Central memory CD8-positive, alpha-beta T cell (primary cell): ENCODE measurements around the gene FAHD1.
"Not testable (repeated sequence)": the region's sequence is repeated elsewhere in the genome, so short reads cannot be mapped to it uniquely, and the experiment has no call there.

Experiments used
- ATAC-seq: fragments of 150-1000 bp; cut with Tn5 transposase; replicated peaks from 2 replicates; pipeline ENCODE4 v1.10.0; 2022; ENCODE audit warnings: mild to moderate bottlenecking, moderate FRiP score, moderate number of reproducible peaks; ENCODE audit not compliant: poor library complexity, severe bottlenecking; ENCODE audit errors: extremely low read depth
- DNase-seq, 2 donors: peaks; one replicate each; pipeline ENCODE4 v3.0.0; 2021; ENCODE audit warnings: low spot score in 2 of 2
- H3K27ac Mint-ChIP-seq: one replicate; pipeline ENCODE4 v1.8.0; 2022; ENCODE audit warnings: low read depth, mild to moderate bottlenecking, moderate library complexity, mixed read lengths
- H3K27me3 Mint-ChIP-seq: one replicate; pipeline ENCODE4 v1.8.0; 2022; ENCODE audit warnings: mixed read lengths
- H3K36me3 Mint-ChIP-seq: one replicate; pipeline ENCODE4 v1.8.0; 2022; ENCODE audit warnings: mild to moderate bottlenecking, moderate library complexity, mixed read lengths; ENCODE audit not compliant: insufficient read depth
- H3K4me1 Mint-ChIP-seq: one replicate; pipeline ENCODE4 v1.8.0; 2022; ENCODE audit warnings: mixed read lengths
- H3K4me3 Mint-ChIP-seq: one replicate; pipeline ENCODE4 v1.8.0; 2022; ENCODE audit warnings: mild to moderate bottlenecking, moderate library complexity, mixed read lengths
- H3K9me3 Mint-ChIP-seq: one replicate; pipeline ENCODE4 v1.8.0; 2022; ENCODE audit warnings: mixed read lengths

FAHD1 gene

GRCh38 chr16:1791943-1792812, 34.8 kb upstream of the FAHD1 start:
- no peaks in the 10 kb centered on the region for H3K27me3 Mint-ChIP-seq
- no peaks in the 10 kb centered on the region for H3K9me3 Mint-ChIP-seq
- ATAC-seq (no peak), DNase-seq (no peak)
- H3K4me1 Mint-ChIP-seq, result peaks cover 5% of the 10 kb centered on the region
- H3K27ac Mint-ChIP-seq, result no peak overlapping the region
- H3K36me3 Mint-ChIP-seq, result peaks cover 3% of the 10 kb centered on the region
- no peak overlapping the region for H3K4me3 Mint-ChIP-seq

- H3K27ac Mint-ChIP-seq, result no peak overlapping the region
- no peaks in the 10 kb centered on the region for H3K9me3 Mint-ChIP-seq
- H3K27me3 Mint-ChIP-seq, result no peaks in the 10 kb centered on the region
- peaks cover 3% of the 10 kb centered on the region for H3K36me3 Mint-ChIP-seq
- H3K4me1 Mint-ChIP-seq, result peaks cover 5% of the 10 kb centered on the region
- ATAC-seq, result no peak
- no peak overlapping the region for H3K4me3 Mint-ChIP-seq
- no peak for DNase-seq
Observed at GRCh38 chr16:1792836-1793577, 34.0 kb upstream of the FAHD1 start.

GRCh38 chr16:1793578-1794220, 33.3 kb upstream of the FAHD1 start, which contains the start of gene IGFALS:
IGFALS (minus strand) TSS chr16:1793705; CDS start chr16:1793652, 53 bp downstream.
- no peak within 1 kb of the TSS for H3K27ac Mint-ChIP-seq
- no peaks in the 10 kb centered on the region for H3K27me3 Mint-ChIP-seq
- no peaks in the 10 kb centered on the region for H3K9me3 Mint-ChIP-seq
- peaks cover 4% of the 10 kb centered on the region for H3K4me1 Mint-ChIP-seq
- H3K4me3 Mint-ChIP-seq, result no peak within 1 kb of the TSS
- ATAC-seq (no peak), DNase-seq (no peak)
- H3K36me3 Mint-ChIP-seq, result peaks cover under 1% of the 10 kb centered on the region

GRCh38 chr16:1794221-1794871, 32.7 kb upstream of the FAHD1 start:
- Mint-ChIP-seq H3K9me3 (no peaks in the 10 kb centered on the region), H3K4me3 (no peak overlapping the region), H3K27me3 (no peaks in the 10 kb centered on the region), H3K27ac (no peak overlapping the region), H3K36me3 (no peaks in the 10 kb centered on the region), H3K4me1 (no peaks in the 10 kb centered on the region)
- DNase-seq (no peak), ATAC-seq (no peak)

GRCh38 chr16:1794908-1795666, 31.9 kb upstream of the FAHD1 start:
- no peaks in the 10 kb centered on the region for H3K9me3 Mint-ChIP-seq
- ATAC-seq, result no peak
- no peaks in the 10 kb centered on the region for H3K27me3 Mint-ChIP-seq
- H3K36me3 Mint-ChIP-seq, result no peaks in the 10 kb centered on the region
- H3K4me3 Mint-ChIP-seq, result no peak overlapping the region
- H3K4me1 Mint-ChIP-seq, result no peaks in the 10 kb centered on the region
- DNase-seq, result no peak
- no peak overlapping the region for H3K27ac Mint-ChIP-seq

- H3K9me3 Mint-ChIP-seq, H3K4me3 Mint-ChIP-seq, H3K36me3 Mint-ChIP-seq, H3K27ac Mint-ChIP-seq, H3K4me1 Mint-ChIP-seq, H3K27me3 Mint-ChIP-seq, ATAC-seq, DNase-seq: not testable (repeated sequence)
Observed at GRCh38 chr16:1799263-1799662, 27.7 kb upstream of the FAHD1 start.

GRCh38 chr16:1800701-1801100, 26.3 kb upstream of the FAHD1 start:
- no peaks in the 10 kb centered on the region for H3K27me3 Mint-ChIP-seq
- H3K9me3 Mint-ChIP-seq, result no peaks in the 10 kb centered on the region
- no peaks in the 10 kb centered on the region for H3K4me1 Mint-ChIP-seq
- peaks cover 4% of the 10 kb centered on the region for H3K36me3 Mint-ChIP-seq
- H3K4me3 Mint-ChIP-seq, result no peak overlapping the region
- H3K27ac Mint-ChIP-seq, result no peak overlapping the region
- ATAC-seq, result no peak
- DNase-seq, result no peak

- no peaks in the 10 kb centered on the region for H3K27me3 Mint-ChIP-seq
- H3K4me1 Mint-ChIP-seq, result no peaks in the 10 kb centered on the region
- no peaks in the 10 kb centered on the region for H3K9me3 Mint-ChIP-seq
Observed at GRCh38 chr16:1807626-1808025, 19.4 kb upstream of the FAHD1 start.

GRCh38 chr16:1808691-1809090, 18.3 kb upstream of the FAHD1 start:
- Mint-ChIP-seq H3K4me3 (no peak overlapping the region), H3K27me3 (no peaks in the 10 kb centered on the region), H3K4me1 (peaks cover 8% of the 10 kb centered on the region), H3K36me3 (peaks cover 37% of the 10 kb centered on the region), H3K9me3 (no peaks in the 10 kb centered on the region), H3K27ac (no peak overlapping the region)
- no peak for DNase-seq
- no peak for ATAC-seq

More at GRCh38 chr16:1807626-1808025, 19.4 kb upstream of the FAHD1 start:
- ATAC-seq (no peak), DNase-seq (no peak)
- Mint-ChIP-seq H3K36me3 (peaks cover 30% of the 10 kb centered on the region), H3K4me3 (no peak overlapping the region), H3K27ac (no peak overlapping the region)

GRCh38 chr16:1809281-1809801, 17.7 kb upstream of the FAHD1 start:
- Mint-ChIP-seq H3K27ac (no peak overlapping the region), H3K27me3 (no peaks in the 10 kb centered on the region), H3K9me3 (no peaks in the 10 kb centered on the region), H3K36me3 (peaks cover 42% of the 10 kb centered on the region), H3K4me3 (no peak overlapping the region), H3K4me1 (peaks cover 8% of the 10 kb centered on the region)
- DNase-seq (no peak), ATAC-seq (no peak)

- no peak for ATAC-seq
- Mint-ChIP-seq H3K36me3 (peaks cover 46% of the 10 kb centered on the region), H3K27ac (no peak overlapping the region)
Observed at GRCh38 chr16:1810106-1810505, 16.9 kb upstream of the FAHD1 start.

More at GRCh38 chr16:1810106-1810505, 16.9 kb upstream of the FAHD1 start:
- no peak for DNase-seq
- Mint-ChIP-seq H3K9me3 (no peaks in the 10 kb centered on the region), H3K4me3 (no peak overlapping the region), H3K27me3 (no peaks in the 10 kb centered on the region), H3K4me1 (peaks cover 8% of the 10 kb centered on the region)
